T-helper 1 cell treated with Interleukin-12 subunit alpha and Interleukin-12 subunit beta and Interleukin-4 antibody, amounts not matched to agents 30 μg/mL and 1 μg/mL, for 36 hours (primary cell): Measurements from ENCODE around the gene S100A2.

Experiments used
- H3K27ac Mint-ChIP-seq: one replicate; pipeline ENCODE4 v1.8.0; 2021; ENCODE audit warnings: mild to moderate bottlenecking, mixed read lengths
- H3K27me3 Mint-ChIP-seq: one replicate; pipeline ENCODE4 v1.8.0; 2021; ENCODE audit warnings: low read depth, mixed read lengths
- H3K36me3 Mint-ChIP-seq: one replicate; pipeline ENCODE4 v1.8.0; 2021; ENCODE audit warnings: low read depth, mixed read lengths
- H3K4me1 Mint-ChIP-seq: one replicate; pipeline ENCODE4 v1.8.0; 2021; ENCODE audit warnings: low read depth, mixed read lengths
- H3K4me3 Mint-ChIP-seq: one replicate; pipeline ENCODE4 v1.8.0; 2021; ENCODE audit warnings: mild to moderate bottlenecking, moderate library complexity, mixed read lengths
- H3K9me3 Mint-ChIP-seq: one replicate; pipeline ENCODE4 v1.8.0; 2021; ENCODE audit warnings: mixed read lengths

Gene S100A2

DNA sequence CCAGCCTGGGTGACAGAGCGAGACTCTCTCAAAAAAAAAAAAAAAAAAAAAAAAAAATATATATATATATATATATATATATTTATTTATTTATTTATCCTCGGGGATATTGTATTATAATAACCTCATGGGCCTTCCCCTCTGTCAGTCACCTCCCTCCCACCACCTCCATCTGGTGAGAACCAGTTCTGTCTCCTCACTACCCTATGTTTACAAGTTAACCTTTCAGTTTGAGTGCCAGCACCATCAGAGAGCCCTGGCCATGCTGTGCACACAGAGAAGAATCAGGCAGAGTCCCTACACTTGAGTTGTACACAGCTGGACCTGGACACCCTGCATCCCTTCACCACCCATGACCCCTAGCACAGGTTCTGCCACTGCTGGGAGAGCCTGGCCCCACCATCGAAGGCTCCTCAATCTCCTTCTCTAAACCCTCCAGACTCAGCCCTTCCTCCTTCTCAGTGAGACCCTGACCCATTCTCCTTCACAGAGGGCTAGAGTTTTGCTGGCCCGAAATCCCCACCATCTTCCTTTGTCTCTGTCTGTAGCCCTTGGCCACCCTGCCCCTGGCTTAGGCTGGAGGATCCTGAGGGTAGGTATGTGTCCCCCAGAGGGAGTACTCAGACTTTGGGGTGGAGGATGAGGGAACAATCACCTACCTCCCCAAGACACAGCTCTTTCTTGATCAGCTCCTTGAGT lies 26.1 kb downstream of the S100A2 start:
- H3K27me3 Mint-ChIP-seq: no peaks in the 10 kb centered on the region

DNA sequence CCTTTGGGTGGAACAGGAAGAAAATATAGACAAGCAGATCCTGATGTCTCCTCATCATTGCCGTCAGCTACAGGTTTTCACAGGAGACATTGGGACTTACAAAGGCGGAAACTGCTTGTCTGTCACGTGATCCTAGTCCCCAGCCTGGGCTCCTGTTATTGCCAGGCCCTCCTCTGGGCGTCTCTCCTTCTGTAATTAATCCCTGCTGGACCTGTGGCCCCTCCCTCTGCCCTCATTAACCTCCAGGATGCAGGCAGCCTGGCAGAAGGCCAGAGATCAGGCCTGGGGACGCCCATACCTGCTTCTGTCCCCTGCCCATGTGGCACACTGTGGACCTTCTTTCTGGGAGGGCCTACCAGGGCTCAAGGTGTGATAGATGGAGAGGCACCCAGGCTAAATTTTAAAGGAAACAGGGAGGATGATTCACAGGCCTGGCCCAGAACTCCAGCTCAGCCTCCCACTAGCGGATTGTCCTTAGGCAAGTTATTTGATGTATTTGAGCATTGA lies 27.3 kb downstream of the S100A2 start:
- Mint-ChIP-seq H3K27me3 (no peaks in the 10 kb centered on the region), H3K9me3 (no peaks in the 10 kb centered on the region), H3K4me1 (peaks cover 70% of the 10 kb centered on the region), H3K4me3 (no peak overlapping the region), H3K27ac (peak overlapping the region; percentile 63), H3K36me3 (peaks cover 39% of the 10 kb centered on the region)

More for the DNA sequence above, 26.1 kb downstream of the S100A2 start:
- H3K27ac Mint-ChIP-seq: peak overlapping the region; percentile 91
- H3K9me3 Mint-ChIP-seq: no peaks in the 10 kb centered on the region
- H3K36me3 Mint-ChIP-seq: peaks cover 39% of the 10 kb centered on the region
- peaks cover 72% of the 10 kb centered on the region for H3K4me1 Mint-ChIP-seq
- H3K4me3 Mint-ChIP-seq: peak overlapping the region; percentile 18

DNA sequence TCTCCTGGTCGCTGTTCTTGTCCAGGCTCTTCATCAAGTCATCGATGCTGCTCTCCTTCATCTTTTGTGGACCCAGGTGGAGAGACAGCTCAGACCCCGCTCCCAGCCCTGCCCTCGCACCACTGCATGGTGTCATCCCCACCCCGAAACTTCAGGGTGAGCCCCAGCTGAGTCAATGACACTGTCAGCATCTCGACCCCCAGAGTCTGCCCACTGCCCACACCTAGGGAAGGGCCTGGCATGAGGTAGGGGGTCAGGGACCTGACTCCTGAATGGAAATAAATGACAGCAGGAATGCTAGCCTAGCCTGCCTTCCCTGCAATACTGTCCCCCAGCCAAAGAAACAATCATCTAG lies 28.3 kb downstream of the S100A2 start:
- H3K27ac Mint-ChIP-seq: peak overlapping the region; percentile 52

DNA sequence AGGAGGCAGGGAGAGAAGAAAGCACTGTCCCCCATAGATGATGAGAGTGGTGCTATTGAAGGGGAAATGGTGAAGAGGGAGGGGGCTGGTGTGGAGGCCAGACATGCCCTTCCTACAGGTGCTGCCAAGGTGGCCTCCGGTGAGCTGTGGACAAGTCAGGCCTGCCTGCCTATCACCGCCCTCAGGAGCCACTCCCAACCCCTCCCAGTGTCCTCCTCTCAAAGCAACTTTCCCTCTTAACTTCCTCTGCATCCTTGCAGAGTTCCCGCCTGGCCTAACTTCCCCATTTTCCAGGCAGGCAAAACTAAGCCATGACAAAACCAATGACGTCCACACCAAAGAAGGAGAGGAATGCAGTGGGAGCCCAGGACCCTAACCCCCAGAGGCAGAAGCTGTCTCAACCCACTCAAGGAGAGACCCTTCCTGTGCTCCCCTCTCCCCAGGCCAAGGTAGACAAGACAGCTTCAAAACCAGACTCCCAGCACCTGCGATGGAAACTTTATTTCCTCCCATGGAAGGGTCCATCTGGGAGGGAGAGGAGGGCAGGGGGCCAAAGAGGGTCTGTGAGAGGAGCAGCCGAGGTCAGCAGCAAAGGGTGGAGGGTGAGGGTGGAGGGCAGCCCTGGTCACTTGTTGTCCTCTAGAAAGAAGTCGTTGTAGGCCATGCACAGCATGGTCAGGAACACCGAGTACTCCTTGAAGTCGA lies 28.8 kb downstream of the S100A2 start:
- Mint-ChIP-seq H3K36me3 (peaks cover 40% of the 10 kb centered on the region), H3K4me1 (peaks cover 69% of the 10 kb centered on the region), H3K4me3 (peak overlapping the region; percentile 85), H3K9me3 (no peaks in the 10 kb centered on the region), H3K27me3 (no peaks in the 10 kb centered on the region), H3K27ac (peak overlapping the region; percentile 97)

More for the DNA sequence above, 28.3 kb downstream of the S100A2 start:
- peaks cover 38% of the 10 kb centered on the region for H3K36me3 Mint-ChIP-seq
- no peaks in the 10 kb centered on the region for H3K27me3 Mint-ChIP-seq
- no peaks in the 10 kb centered on the region for H3K9me3 Mint-ChIP-seq
- peaks cover 70% of the 10 kb centered on the region for H3K4me1 Mint-ChIP-seq
- H3K4me3 Mint-ChIP-seq: no peak overlapping the region

DNA sequence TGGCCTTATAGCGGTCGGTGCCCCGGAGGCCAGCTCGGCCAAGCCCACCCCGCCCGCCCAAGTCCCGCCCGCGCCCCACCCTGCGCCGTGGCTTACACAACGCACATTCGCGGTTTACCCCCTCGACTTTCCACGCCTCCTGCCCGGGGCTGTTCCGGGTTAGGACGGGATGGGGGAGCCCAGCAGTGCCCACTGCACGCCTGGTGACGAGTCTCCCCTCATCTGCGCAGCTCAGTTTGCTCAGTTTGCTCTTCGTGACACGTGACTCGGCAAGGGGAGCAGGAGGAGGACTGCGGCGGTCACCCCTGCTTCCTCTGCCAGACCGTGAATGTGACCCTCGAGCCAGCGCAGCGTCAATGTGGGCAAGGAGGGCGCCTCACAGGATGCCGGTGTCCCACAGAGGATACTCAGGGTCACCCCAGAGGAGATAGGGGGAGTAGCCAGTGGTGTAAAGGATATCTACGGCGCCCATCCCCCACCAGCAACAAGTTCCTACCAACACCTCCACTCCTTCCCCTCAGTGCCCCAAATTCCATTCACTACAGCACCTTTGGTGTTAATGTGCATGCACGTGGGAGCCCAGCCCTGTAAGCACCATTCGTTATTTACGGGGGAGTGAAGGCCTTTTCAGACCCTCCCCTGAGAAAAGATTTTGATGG lies 29.5 kb downstream of the S100A2 start:
- Mint-ChIP-seq H3K27ac (peak overlapping the region; percentile 97), H3K36me3 (peaks cover 39% of the 10 kb centered on the region), H3K9me3 (no peaks in the 10 kb centered on the region), H3K4me1 (peaks cover 69% of the 10 kb centered on the region), H3K27me3 (no peaks in the 10 kb centered on the region), H3K4me3 (peak overlapping the region; percentile 85)

DNA sequence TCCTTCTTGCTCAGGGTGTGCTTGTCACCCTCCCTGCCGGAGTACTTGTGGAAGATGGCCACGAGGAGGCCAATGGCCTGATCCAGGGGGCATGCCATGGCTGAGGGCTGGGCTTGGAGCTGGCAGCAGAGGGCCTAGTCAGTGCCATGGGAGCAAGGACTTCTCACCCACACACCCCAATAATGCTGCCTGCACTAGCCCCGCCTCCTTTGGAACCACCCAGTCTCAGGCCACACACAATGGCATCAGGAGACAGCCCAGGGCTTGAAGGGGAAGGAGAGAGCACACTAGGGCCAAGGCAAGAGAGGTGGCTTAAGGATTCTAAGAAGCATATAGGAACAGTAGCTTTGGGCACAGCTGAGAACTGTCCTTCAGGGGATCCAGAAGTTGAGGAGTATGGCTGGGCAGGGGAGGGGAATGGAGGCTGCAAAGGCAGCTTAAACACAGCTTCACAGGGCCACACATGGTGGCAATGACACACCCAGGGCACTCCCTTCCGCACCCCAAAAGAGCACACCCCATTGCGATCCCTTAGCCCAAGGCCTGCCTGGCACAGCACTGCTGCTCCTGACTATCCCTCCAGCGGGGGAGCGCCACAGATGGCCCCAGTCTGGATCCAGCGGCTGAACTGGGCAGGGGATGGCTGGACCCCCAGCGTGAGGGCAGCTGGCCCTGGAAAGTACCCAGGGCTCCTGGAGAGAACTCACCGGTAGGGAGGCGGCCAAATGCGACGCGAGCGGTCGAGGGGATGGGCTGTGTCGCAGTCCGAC lies 30.2 kb downstream of the S100A2 start, which contains the start of gene S100A6:
Gene S100A6 (minus strand): TSS at position 750 of the 770 bp plus-strand sequence. CDS start 652 bp downstream, at position 98.
- no peaks in the 10 kb centered on the region for H3K9me3 Mint-ChIP-seq
- H3K27ac Mint-ChIP-seq: peak within 1 kb of the TSS; percentile 98
- H3K36me3 Mint-ChIP-seq: peaks cover 39% of the 10 kb centered on the region
- H3K4me1 Mint-ChIP-seq: peaks cover 66% of the 10 kb centered on the region
- no peaks in the 10 kb centered on the region for H3K27me3 Mint-ChIP-seq
- H3K4me3 Mint-ChIP-seq: peak within 1 kb of the TSS; percentile 98

DNA sequence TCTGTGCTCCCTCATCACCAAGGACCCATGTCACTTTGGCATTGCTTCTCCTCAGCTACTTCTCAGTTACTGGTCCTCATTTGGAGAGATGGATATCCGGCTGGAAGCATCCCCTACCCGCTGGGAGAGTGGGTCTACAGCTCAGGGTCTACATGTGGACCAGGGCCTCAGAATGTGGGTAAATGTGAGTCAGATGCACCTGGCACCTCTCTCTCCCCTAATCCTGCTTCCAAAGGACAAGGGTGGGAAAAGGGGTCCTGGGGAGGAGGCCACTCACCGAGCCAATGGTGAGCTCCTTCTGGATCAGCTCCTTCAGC lies 30.8 kb downstream of the S100A2 start:
- Mint-ChIP-seq H3K9me3 (no peaks in the 10 kb centered on the region), H3K4me1 (peaks cover 62% of the 10 kb centered on the region), H3K4me3 (peak overlapping the region; percentile 98), H3K27ac (peak overlapping the region; percentile 98), H3K36me3 (peaks cover 33% of the 10 kb centered on the region), H3K27me3 (no peaks in the 10 kb centered on the region)

DNA sequence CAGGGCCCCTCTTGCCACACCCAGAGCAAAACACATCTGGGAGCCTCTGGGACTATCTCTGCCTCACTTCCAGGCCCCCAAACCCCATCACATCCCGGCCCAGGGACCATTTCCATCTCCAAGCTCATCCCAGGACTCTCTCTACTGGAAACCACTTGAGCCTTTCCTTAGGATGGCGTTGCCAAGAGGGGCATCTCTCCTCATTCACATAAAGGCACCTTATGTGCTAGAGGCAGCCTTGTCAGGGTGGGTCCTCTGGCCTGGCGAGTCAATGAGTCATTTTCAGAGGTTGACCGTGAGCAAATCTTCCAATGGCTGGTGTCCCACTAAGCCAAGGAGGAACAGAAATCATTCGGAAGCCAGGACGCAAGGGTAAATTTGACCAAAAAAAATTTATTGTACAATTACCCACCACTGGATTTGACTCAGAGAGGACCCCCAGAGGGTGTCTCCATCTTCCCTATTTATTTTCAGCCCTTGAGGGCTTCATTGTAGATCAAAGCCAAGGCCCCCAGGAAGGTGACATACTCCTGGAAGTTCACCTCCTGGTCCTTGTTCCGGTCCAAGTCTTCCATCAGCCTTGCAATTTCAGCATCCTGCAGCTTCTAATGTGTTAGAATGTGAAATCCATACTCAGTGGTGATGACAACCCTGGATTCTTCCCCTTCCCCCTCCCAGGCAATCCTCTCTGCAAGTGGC lies 31.3 kb downstream of the S100A2 start:
- Mint-ChIP-seq H3K4me1 (peaks cover 59% of the 10 kb centered on the region), H3K27me3 (no peaks in the 10 kb centered on the region), H3K36me3 (peaks cover 31% of the 10 kb centered on the region), H3K27ac (peak overlapping the region; percentile 98), H3K9me3 (no peaks in the 10 kb centered on the region), H3K4me3 (peak overlapping the region; percentile 98)

DNA sequence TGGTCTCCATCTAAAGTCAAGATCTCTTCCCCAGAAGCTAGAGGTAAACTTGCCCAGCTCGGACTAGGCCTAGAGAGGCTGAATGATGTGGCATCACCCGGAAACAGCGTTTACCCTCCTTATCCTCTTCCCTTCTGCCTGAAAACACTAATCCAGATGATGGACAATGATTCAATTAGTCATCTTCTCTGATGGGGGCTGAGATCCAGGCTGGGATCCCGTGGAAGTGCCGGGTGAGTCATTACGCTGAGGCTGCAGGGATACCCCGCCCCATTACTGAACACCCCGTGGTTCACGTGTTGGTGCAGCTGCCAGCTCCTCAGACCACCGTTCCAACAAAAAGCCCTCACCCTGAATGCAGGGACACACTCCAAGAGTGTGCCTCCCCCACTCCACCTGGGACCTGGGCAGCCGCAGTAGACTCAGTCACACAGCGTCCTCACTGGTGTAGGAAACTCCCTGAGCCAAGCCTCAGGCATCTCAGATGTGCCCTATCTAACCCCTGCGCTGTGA lies 31.9 kb downstream of the S100A2 start:
- H3K4me3 Mint-ChIP-seq: peak overlapping the region; percentile 98
- H3K36me3 Mint-ChIP-seq: peaks cover 33% of the 10 kb centered on the region
- peaks cover 58% of the 10 kb centered on the region for H3K4me1 Mint-ChIP-seq
- no peaks in the 10 kb centered on the region for H3K27me3 Mint-ChIP-seq
- H3K9me3 Mint-ChIP-seq: no peaks in the 10 kb centered on the region
- peak overlapping the region; percentile 96 for H3K27ac Mint-ChIP-seq

DNA sequence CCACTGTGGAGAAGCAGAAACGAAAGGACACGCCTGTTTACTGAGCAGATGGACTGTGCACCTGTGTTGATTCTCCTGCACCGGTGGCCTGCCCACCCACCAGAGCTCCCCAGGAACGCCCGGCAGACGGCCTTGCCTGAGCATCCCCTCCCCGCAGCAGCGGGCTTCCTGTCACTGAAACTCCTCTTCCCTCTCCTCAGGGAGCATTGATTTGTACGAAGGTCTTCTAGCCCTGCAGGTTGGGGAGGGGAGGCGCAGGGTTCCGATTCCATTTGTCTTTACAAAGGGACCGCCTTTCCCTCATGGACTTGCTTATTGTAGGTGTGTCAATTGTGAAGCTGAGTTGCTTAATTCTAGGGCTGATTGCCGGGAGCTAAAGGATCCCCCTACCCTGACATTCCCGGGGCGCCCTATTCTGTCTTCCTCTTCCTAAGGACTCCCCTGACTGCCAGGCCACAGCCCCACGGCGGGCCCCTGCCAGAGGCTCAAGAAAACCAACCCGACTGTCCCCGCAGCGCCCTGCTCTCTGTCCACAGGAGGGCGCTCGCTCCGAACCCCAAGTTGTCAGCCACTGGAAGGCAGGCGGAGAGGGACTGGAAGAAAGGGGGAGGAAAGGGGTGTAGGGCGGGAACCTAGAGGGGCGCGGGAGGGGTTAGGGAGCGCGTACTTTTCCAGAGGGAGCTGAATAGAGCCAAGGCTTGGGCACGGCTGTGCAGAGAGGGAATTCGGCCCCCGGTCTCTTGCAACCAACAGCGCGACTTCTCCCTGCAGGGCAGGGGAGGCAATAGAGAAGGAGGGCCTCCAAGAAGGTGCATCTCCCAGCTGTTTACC lies 32.7 kb downstream of the S100A2 start:
- peak overlapping the region; percentile 96 for H3K27ac Mint-ChIP-seq
- no peaks in the 10 kb centered on the region for H3K9me3 Mint-ChIP-seq
- H3K27me3 Mint-ChIP-seq: no peaks in the 10 kb centered on the region
- peaks cover 33% of the 10 kb centered on the region for H3K36me3 Mint-ChIP-seq
- H3K4me1 Mint-ChIP-seq: peaks cover 54% of the 10 kb centered on the region
- peak overlapping the region; percentile 98 for H3K4me3 Mint-ChIP-seq

DNA sequence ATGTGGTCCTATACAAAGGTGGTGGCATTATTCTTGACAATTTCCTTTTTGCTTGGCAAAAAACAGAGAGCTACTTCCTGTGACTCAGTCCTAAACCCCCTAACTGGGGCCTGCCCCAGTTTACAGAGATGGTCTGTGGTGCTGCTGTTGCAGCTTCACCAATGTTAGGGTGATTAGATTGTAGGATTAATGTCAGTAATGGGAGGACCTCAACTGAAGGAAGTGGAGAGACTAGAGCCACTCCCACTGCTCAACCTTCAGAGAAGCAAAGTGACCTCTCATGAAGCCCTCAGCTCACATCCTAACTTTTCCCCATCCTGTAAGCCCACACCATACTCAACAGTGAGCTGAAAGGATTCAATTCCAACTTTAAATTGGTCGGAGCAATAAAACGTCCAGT lies 33.5 kb downstream of the S100A2 start:
- peak overlapping the region; percentile 96 for H3K27ac Mint-ChIP-seq
- peaks cover 53% of the 10 kb centered on the region for H3K4me1 Mint-ChIP-seq
- H3K4me3 Mint-ChIP-seq: peak overlapping the region; percentile 98
- no peaks in the 10 kb centered on the region for H3K9me3 Mint-ChIP-seq
- no peaks in the 10 kb centered on the region for H3K27me3 Mint-ChIP-seq
- H3K36me3 Mint-ChIP-seq: peaks cover 33% of the 10 kb centered on the region

DNA sequence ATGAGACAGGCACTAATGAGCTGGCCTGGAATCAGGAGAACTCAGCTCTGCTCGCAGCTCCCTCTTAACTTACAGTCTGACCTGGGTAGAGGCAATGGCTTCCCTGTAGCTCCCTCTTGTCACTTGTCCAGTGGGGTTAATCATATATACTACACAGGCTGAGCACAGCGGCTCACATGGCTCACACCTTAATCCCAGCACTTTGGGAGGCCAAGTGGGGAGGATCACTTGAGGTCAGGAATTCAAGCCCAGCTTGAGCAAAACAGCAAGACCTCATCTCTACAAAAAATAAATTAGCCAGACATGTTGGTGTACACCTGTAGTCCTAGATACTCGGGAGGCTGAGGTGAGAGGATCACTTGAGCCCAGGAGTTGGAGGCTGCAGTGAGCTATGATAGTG lies 34.0 kb downstream of the S100A2 start:
- Mint-ChIP-seq H3K27me3 (no peaks in the 10 kb centered on the region), H3K9me3 (no peaks in the 10 kb centered on the region), H3K36me3 (peaks cover 33% of the 10 kb centered on the region), H3K4me3 (no peak overlapping the region), H3K27ac (peak overlapping the region; percentile 63), H3K4me1 (peaks cover 50% of the 10 kb centered on the region)

DNA sequence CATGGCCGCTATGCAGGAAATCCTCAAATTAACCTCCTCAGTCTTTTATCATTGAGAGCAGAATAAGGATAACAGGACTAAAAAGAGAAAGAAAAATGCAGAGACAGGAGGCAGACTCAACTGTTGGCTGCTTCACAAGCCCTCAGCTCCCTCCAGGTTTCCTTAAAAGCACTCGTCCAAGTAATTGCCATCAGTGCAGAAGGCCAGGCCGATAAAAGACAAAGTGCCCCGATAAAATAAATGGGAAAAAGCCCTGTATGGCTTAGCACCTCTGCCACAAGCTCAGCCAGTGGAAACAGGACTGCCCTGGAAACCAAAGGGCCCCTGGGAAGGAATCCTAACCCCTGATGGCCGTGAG lies 38.0 kb downstream of the S100A2 start:
- H3K4me1 Mint-ChIP-seq: peaks cover 25% of the 10 kb centered on the region
- no peak overlapping the region for H3K27ac Mint-ChIP-seq
- no peak overlapping the region for H3K4me3 Mint-ChIP-seq

More for the DNA sequence above, 38.0 kb downstream of the S100A2 start:
- Mint-ChIP-seq H3K36me3 (peaks cover 9% of the 10 kb centered on the region), H3K27me3 (no peaks in the 10 kb centered on the region), H3K9me3 (no peaks in the 10 kb centered on the region)
